Endodermal cell (in vitro differentiated cells): Measurements from ENCODE around the gene FBXW12. TPM values are rescaled to one million over a fixed set of nuclear protein-coding genes. Genes with fewer than 3 reads are reported as not detected.

Source experiments
- DNase-seq: peaks from one replicate; pipeline ENCODE4 v3.0.0-alpha.2; 2017
- H3K27ac ChIP-seq: 2 replicates; pipeline ENCODE4 v1.5.1; 2013; ENCODE audit warnings: mild to moderate bottlenecking, low read depth, low read length, moderate library complexity
- H3K27me3 ChIP-seq: 2 replicates; pipeline ENCODE4 v1.6.1; 2013; ENCODE audit warnings: mild to moderate bottlenecking, low read length, moderate library complexity; ENCODE audit not compliant: insufficient read depth, control insufficient read depth, poor library complexity, severe bottlenecking
- H3K36me3 ChIP-seq: 2 replicates; pipeline ENCODE4 v1.7.0; 2013; ENCODE audit warnings: mild to moderate bottlenecking, low read length, moderate library complexity; ENCODE audit not compliant: control insufficient read depth, insufficient read depth
- H3K4me1 ChIP-seq: one replicate; pipeline ENCODE4 v1.7.0; 2013; ENCODE audit warnings: low read length; ENCODE audit not compliant: control insufficient read depth, insufficient read depth
- H3K4me3 ChIP-seq: 2 replicates; pipeline ENCODE4 v1.5.1; 2013; ENCODE audit warnings: mild to moderate bottlenecking, low read length, moderate library complexity
- H3K9ac ChIP-seq: 2 replicates; pipeline ENCODE4 v1.6.1; 2013; ENCODE audit warnings: mild to moderate bottlenecking, low read length, moderate library complexity; ENCODE audit not compliant: poor library complexity, severe bottlenecking; ENCODE audit errors: extremely low read depth
- H3K9me3 ChIP-seq: 2 replicates; pipeline ENCODE4 v1.6.1; 2013; ENCODE audit warnings: mild to moderate bottlenecking, low read length, moderate library complexity; ENCODE audit not compliant: control insufficient read depth
- H3K27ac Mint-ChIP-seq: 2 replicates; pipeline ENCODE4 v1.8.0; 2020; ENCODE audit warnings: mixed read lengths
- H3K27me3 Mint-ChIP-seq: 2 replicates; pipeline ENCODE4 v1.8.0; 2021; ENCODE audit warnings: mild to moderate bottlenecking, mixed read lengths; ENCODE audit not compliant: insufficient read depth
- H3K36me3 Mint-ChIP-seq: 2 replicates; pipeline ENCODE4 v1.8.0; 2020; ENCODE audit warnings: low read depth, mixed read lengths
- H3K4me1 Mint-ChIP-seq: 2 replicates; pipeline ENCODE4 v1.8.0; 2020; ENCODE audit warnings: mixed read lengths
- H3K4me3 Mint-ChIP-seq: 2 replicates; pipeline ENCODE4 v1.8.0; 2020; ENCODE audit warnings: mild to moderate bottlenecking, moderate library complexity, mixed read lengths
- H3K9me3 Mint-ChIP-seq: 2 replicates; pipeline ENCODE4 v1.8.0; 2020; ENCODE audit warnings: mild to moderate bottlenecking, mixed read lengths
- WGBS, 2 experiments: methylation state at CpG; one replicate each; pipeline versions ENCODE4 v1.1.5 to v1.1.7; 2013; ENCODE audit warnings: missing lambda C conversion rate in 2 of 2, mixed read lengths in 1 of 2; ENCODE audit not compliant: insufficient coverage in 1 of 2, insufficient read length in 1 of 2; 5-methylcytosine and 5-hydroxymethylcytosine counted together
- total RNA-seq, 2 donors: library from RNA; stranded (reverse); fragmentation: NEBNext Ultra II Directional in 1 of 2; extraction: Animal tissue kit (Norgen Biotek cat#: 25700) in 1 of 2; gene quantifications; 2 replicates in 1 of 2; 3 replicates in 1 of 2; pipeline ENCODE4 v1.2.1, GENCODE V29; 2021
- TF ChIP-seq, protein P1 (sequence below): fragments of 200-600 bp; sonication (generic); conservative IDR thresholded peaks from 2 replicates; pipeline ENCODE4 v1.5.0; 2021; ENCODE audit warnings: antibody characterized with exemption, mild to moderate bottlenecking

FBXW12 gene
- total RNA-seq, 2 donors from 2014 or later, result 0.13 to 1.4 TPM

DNA sequence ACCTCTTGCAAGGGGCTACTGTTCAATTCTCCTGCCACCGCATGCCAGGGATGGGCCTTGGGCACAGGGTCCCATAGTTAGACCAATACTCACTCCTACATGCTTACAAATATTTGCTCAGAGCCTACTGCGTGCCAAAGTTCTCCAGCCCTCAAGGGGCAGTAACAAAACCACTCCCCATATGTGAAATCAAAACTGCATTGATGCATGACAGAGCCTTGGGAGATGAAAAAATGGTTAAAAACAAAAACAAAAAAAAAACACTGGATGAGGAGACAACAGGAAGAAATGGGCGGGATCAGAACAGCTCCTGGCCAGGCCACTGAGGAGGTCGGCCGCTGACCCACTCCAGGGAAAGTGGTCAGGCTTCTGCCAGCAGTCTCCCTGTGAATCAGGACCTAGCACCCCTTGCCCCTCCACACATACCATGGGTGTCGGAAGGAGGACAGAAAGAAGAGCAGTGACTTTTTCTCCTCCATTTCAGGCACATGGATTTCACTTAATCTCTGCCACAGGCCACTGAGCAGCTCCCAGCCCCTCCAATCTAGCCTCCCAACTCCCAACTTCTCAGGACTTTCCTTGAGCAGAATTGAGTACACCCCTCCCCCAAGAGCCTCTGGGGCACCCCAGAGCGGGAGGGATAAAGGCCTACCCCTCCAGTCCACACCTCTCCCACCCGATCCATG lies 55.1 kb downstream of the FBXW12 start:
- DNase-seq, result no peak
- no peak overlapping the region for H3K9ac ChIP-seq
- no peaks in the 10 kb centered on the region for H3K27me3 ChIP-seq
- peaks cover 43% of the 10 kb centered on the region for H3K4me1 Mint-ChIP-seq
- H3K4me3 Mint-ChIP-seq, result peak overlapping the region; percentile 90
- H3K4me1 ChIP-seq, result peaks cover 14% of the 10 kb centered on the region
- no peak overlapping the region for H3K27ac ChIP-seq
- peak overlapping the region; percentile 88 for H3K27ac Mint-ChIP-seq
- TF ChIP-seq, protein P1, sequence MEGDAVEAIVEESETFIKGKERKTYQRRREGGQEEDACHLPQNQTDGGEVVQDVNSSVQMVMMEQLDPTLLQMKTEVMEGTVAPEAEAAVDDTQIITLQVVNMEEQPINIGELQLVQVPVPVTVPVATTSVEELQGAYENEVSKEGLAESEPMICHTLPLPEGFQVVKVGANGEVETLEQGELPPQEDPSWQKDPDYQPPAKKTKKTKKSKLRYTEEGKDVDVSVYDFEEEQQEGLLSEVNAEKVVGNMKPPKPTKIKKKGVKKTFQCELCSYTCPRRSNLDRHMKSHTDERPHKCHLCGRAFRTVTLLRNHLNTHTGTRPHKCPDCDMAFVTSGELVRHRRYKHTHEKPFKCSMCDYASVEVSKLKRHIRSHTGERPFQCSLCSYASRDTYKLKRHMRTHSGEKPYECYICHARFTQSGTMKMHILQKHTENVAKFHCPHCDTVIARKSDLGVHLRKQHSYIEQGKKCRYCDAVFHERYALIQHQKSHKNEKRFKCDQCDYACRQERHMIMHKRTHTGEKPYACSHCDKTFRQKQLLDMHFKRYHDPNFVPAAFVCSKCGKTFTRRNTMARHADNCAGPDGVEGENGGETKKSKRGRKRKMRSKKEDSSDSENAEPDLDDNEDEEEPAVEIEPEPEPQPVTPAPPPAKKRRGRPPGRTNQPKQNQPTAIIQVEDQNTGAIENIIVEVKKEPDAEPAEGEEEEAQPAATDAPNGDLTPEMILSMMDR, result no peak
- WGBS, 2 experiments, result 90 to 93% methylated on average over 6 to 8 of the region's 8 CpGs
- H3K36me3 Mint-ChIP-seq, result peaks cover 16% of the 10 kb centered on the region
- H3K4me3 ChIP-seq, result no peak overlapping the region
- no peaks in the 10 kb centered on the region for H3K9me3 Mint-ChIP-seq
- peaks cover 7% of the 10 kb centered on the region for H3K36me3 ChIP-seq
- H3K27me3 Mint-ChIP-seq, result no peaks in the 10 kb centered on the region
- H3K9me3 ChIP-seq, result no peaks in the 10 kb centered on the region

DNA sequence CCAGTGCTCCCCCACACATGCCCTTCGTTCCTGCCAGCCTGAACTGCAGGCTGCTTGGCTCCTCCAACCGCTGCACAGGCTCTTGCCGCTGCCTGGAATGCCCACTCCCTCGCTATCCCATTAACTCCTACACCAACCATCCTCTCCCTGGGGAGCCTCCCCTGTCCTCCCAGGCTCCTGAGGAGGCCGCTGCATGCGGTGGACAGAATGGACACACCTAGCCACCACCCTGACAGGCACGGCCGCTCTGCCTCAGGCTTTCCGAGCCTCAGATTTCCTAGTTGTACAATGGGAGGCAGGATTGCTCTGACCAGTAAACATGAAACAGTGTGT lies 55.6 kb downstream of the FBXW12 start:
- Histone ChIP-seq H3K4me3 (peak overlapping the region; percentile 84), H3K9me3 (no peaks in the 10 kb centered on the region), H3K36me3 (peaks cover 12% of the 10 kb centered on the region), H3K4me1 (peaks cover 14% of the 10 kb centered on the region), H3K9ac (peak overlapping the region; percentile 85), H3K27ac (no peak overlapping the region), H3K27me3 (no peaks in the 10 kb centered on the region)
- Mint-ChIP-seq H3K27me3 (no peaks in the 10 kb centered on the region), H3K9me3 (no peaks in the 10 kb centered on the region), H3K4me3 (peak overlapping the region; percentile 90), H3K36me3 (peaks cover 20% of the 10 kb centered on the region), H3K4me1 (peaks cover 43% of the 10 kb centered on the region), H3K27ac (peak overlapping the region; percentile 88)
- no peak for DNase-seq
- TF ChIP-seq, protein P1, result no peak
- 92 to 96% methylated on average over 4 to 9 of the region's 9 CpGs for WGBS, 2 experiments

DNA sequence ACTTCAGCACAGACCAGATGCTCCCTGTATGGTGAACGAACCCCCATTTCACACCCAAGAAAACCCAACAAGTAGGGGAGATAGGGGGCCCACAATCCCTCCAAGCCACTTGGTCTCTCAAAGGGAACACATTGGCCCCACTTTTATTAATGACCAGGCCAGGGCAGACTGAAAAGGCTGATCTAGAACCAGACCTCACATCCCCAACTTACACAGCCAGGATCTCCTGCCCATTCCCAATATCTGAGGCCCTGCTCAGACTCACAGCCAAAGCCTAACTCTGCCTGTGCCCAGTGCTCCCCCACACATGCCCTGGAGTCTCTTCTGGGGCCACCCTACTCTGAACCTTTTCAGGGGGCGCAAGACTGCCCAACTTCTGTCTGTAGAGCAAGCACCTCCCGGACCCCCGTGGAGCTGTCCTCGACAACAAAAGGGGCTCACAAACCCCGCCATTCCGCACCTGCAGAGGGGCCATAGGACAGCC lies 56.1 kb downstream of the FBXW12 start:
- DNase-seq, result no peak
- Mint-ChIP-seq H3K27ac (peak overlapping the region; percentile 88), H3K27me3 (no peaks in the 10 kb centered on the region), H3K4me1 (peaks cover 43% of the 10 kb centered on the region), H3K36me3 (peaks cover 22% of the 10 kb centered on the region), H3K4me3 (peak overlapping the region; percentile 90), H3K9me3 (no peaks in the 10 kb centered on the region)
- H3K36me3 ChIP-seq, result peaks cover 17% of the 10 kb centered on the region
- peak overlapping the region; percentile 84 for H3K4me3 ChIP-seq
- H3K27me3 ChIP-seq, result no peaks in the 10 kb centered on the region
- H3K4me1 ChIP-seq, result peaks cover 14% of the 10 kb centered on the region
- H3K27ac ChIP-seq, result peak overlapping the region; percentile 99
- peak overlapping the region; percentile 85 for H3K9ac ChIP-seq
- TF ChIP-seq, protein P1, result no peak
- 22 to 34% methylated on average over 6 to 7 of the region's 7 CpGs for WGBS, 2 experiments
- H3K9me3 ChIP-seq, result no peaks in the 10 kb centered on the region
